Karpas-422 (cell line): ENCODE measurements around the gene TCF7L2. TPM values are rescaled to one million over a fixed set of nuclear protein-coding genes. Genes with fewer than 3 reads are reported as not detected.

Experiments used
- DNase-seq: peaks from one replicate; pipeline ENCODE4 v3.0.0-alpha.2; 2015
- H2AFZ ChIP-seq: fragments of 200-600 bp; sonication (generic); 2 replicates; pipeline ENCODE4 v1.6.1; 2014; ENCODE audit warnings: antibody characterized with exemption, low read length, mixed read lengths
- H3K27ac ChIP-seq: fragments of 200-600 bp; sonication (generic); 2 replicates; pipeline ENCODE4 v1.5.1; 2014; ENCODE audit warnings: mild to moderate bottlenecking, low read length, moderate library complexity
- H3K27me3 ChIP-seq: fragments of 200-600 bp; sonication (generic); 2 replicates; pipeline ENCODE4 v1.6.1; 2014; ENCODE audit warnings: low read length, mixed read lengths
- H3K36me3 ChIP-seq: fragments of 200-600 bp; sonication (generic); 2 replicates; pipeline ENCODE4 v1.6.1; 2014; ENCODE audit warnings: low read length, mixed read lengths; ENCODE audit not compliant: insufficient read depth
- H3K4me1 ChIP-seq: fragments of 200-600 bp; sonication (generic); 2 replicates; pipeline ENCODE4 v1.6.1; 2014; ENCODE audit warnings: mild to moderate bottlenecking, low read length, mixed read lengths
- H3K4me2 ChIP-seq: fragments of 200-600 bp; sonication (generic); 2 replicates; pipeline ENCODE4 v1.6.1; 2014; ENCODE audit warnings: low read length, low read depth, mild to moderate bottlenecking; ENCODE audit not compliant: poor library complexity, severe bottlenecking
- H3K4me3 ChIP-seq: fragments of 200-600 bp; sonication (generic); 2 replicates; pipeline ENCODE4 v1.5.1; 2014; ENCODE audit warnings: mild to moderate bottlenecking, antibody characterized with exemption, low read length, mixed read lengths
- H3K79me2 ChIP-seq: fragments of 200-600 bp; sonication (generic); 2 replicates; pipeline ENCODE4 v1.6.1; 2014; ENCODE audit warnings: mild to moderate bottlenecking, low read length, mixed read lengths
- H3K9ac ChIP-seq: fragments of 200-600 bp; sonication (generic); 2 replicates; pipeline ENCODE4 v1.6.0; 2014; ENCODE audit warnings: low read length
- H3K9me2 ChIP-seq: fragments of 200-600 bp; sonication (generic), shearing (Covaris generic); replicated peaks from 2 replicates; pipeline ENCODE4 v1.6.0; 2014; ENCODE audit warnings: mild to moderate bottlenecking, low read length, moderate library complexity; ENCODE audit not compliant: insufficient read depth
- H3K9me3 ChIP-seq: fragments of 300-700, 200-600 bp; sonication (generic); 2 replicates; pipeline ENCODE4 v1.6.1; 2014; ENCODE audit warnings: low read length, mixed read lengths
- H4K20me1 ChIP-seq: fragments of 200-600 bp; sonication (generic); 2 replicates; pipeline ENCODE4 v1.6.1; 2014; ENCODE audit warnings: mild to moderate bottlenecking, antibody characterized with exemption, low read length, low read depth; ENCODE audit not compliant: insufficient read depth
- total RNA-seq: library from RNA; depleted of rRNA; stranded (reverse); fragments of >200 nt; shearing (Covaris generic); gene quantifications from 2 replicates; pipeline ENCODE4 v1.2.3, GENCODE V29; 2014; ENCODE audit warnings: low replicate concordance

The TCF7L2 gene
- total RNA-seq, 1 experiment from 2014 or later, result not detected

GRCh38 chr10:112986544-112987190 lies 36.6 kb downstream of the TCF7L2 start:
- Histone ChIP-seq H3K27me3 (no peaks in the 10 kb centered on the region), H2AFZ (no peak overlapping the region), H3K4me3 (no peak overlapping the region), H3K9me2 (no peaks in the 10 kb centered on the region), H3K27ac (no peak overlapping the region), H3K4me1 (peaks cover 4% of the 10 kb centered on the region), H3K79me2 (no peaks in the 10 kb centered on the region), H3K9me3 (no peaks in the 10 kb centered on the region), H3K9ac (no peak overlapping the region), H3K4me2 (no peak overlapping the region), H3K36me3 (no peaks in the 10 kb centered on the region), H4K20me1 (no peaks in the 10 kb centered on the region)
- no peak for DNase-seq

- Histone ChIP-seq H3K4me3 (no peak overlapping the region), H3K4me2 (no peak overlapping the region), H4K20me1 (no peaks in the 10 kb centered on the region), H3K79me2 (no peaks in the 10 kb centered on the region), H3K4me1 (no peaks in the 10 kb centered on the region), H3K9ac (no peak overlapping the region), H3K36me3 (no peaks in the 10 kb centered on the region), H3K9me2 (no peaks in the 10 kb centered on the region), H3K27ac (no peak overlapping the region), H3K27me3 (no peaks in the 10 kb centered on the region), H3K9me3 (no peaks in the 10 kb centered on the region), H2AFZ (no peak overlapping the region)
- DNase-seq, result no peak
These were observed 38.9 kb downstream of the TCF7L2 start for GRCh38 chr10:112988839-112989406.

- no peak overlapping the region for H3K4me2 ChIP-seq
- no peak for DNase-seq
- H3K36me3 ChIP-seq, result no peaks in the 10 kb centered on the region
- H3K9ac ChIP-seq, result no peak overlapping the region
- no peaks in the 10 kb centered on the region for H3K9me3 ChIP-seq
- no peak overlapping the region for H3K4me3 ChIP-seq
- no peak overlapping the region for H2AFZ ChIP-seq
- no peaks in the 10 kb centered on the region for H3K79me2 ChIP-seq
- H3K27ac ChIP-seq, result no peak overlapping the region
- H3K27me3 ChIP-seq, result no peaks in the 10 kb centered on the region
- no peaks in the 10 kb centered on the region for H3K9me2 ChIP-seq
- H3K4me1 ChIP-seq, result no peaks in the 10 kb centered on the region
- H4K20me1 ChIP-seq, result no peaks in the 10 kb centered on the region
These were observed 39.8 kb downstream of the TCF7L2 start for GRCh38 chr10:112989826-112990225.

- no peaks in the 10 kb centered on the region for H4K20me1 ChIP-seq
- no peak for DNase-seq
These were observed 40.2 kb downstream of the TCF7L2 start for GRCh38 chr10:112990271-112990670.

GRCh38 chr10:112991888-112992491 lies 41.9 kb downstream of the TCF7L2 start:
- Histone ChIP-seq H4K20me1 (no peaks in the 10 kb centered on the region), H3K36me3 (no peaks in the 10 kb centered on the region), H3K4me3 (no peak overlapping the region), H3K9me3 (no peaks in the 10 kb centered on the region), H3K79me2 (no peaks in the 10 kb centered on the region), H3K9ac (no peak overlapping the region), H2AFZ (no peak overlapping the region), H3K27me3 (no peaks in the 10 kb centered on the region), H3K4me1 (no peaks in the 10 kb centered on the region), H3K9me2 (no peaks in the 10 kb centered on the region), H3K27ac (no peak overlapping the region), H3K4me2 (no peak overlapping the region)
- DNase-seq, result no peak

More at GRCh38 chr10:112990271-112990670, 40.2 kb downstream of the TCF7L2 start:
- Histone ChIP-seq H3K27ac (no peak overlapping the region), H3K79me2 (no peaks in the 10 kb centered on the region), H3K27me3 (no peaks in the 10 kb centered on the region), H3K4me1 (no peaks in the 10 kb centered on the region), H3K9ac (no peak overlapping the region), H2AFZ (no peak overlapping the region), H3K4me3 (no peak overlapping the region), H3K4me2 (no peak overlapping the region), H3K9me3 (no peaks in the 10 kb centered on the region), H3K9me2 (no peaks in the 10 kb centered on the region), H3K36me3 (no peaks in the 10 kb centered on the region)

- Histone ChIP-seq H3K4me2 (no peak overlapping the region), H3K27me3 (no peaks in the 10 kb centered on the region), H3K79me2 (no peaks in the 10 kb centered on the region), H3K9ac (no peak overlapping the region), H3K36me3 (no peaks in the 10 kb centered on the region), H3K4me3 (no peak overlapping the region), H3K4me1 (no peaks in the 10 kb centered on the region), H4K20me1 (no peaks in the 10 kb centered on the region), H3K9me2 (no peaks in the 10 kb centered on the region), H2AFZ (no peak overlapping the region), H3K9me3 (no peaks in the 10 kb centered on the region), H3K27ac (no peak overlapping the region)
- no peak for DNase-seq
These were observed 46.4 kb downstream of the TCF7L2 start for GRCh38 chr10:112996462-112996861.

- no peak for DNase-seq
- Histone ChIP-seq H4K20me1 (no peaks in the 10 kb centered on the region), H3K27me3 (no peaks in the 10 kb centered on the region), H3K27ac (no peak overlapping the region), H3K9me2 (no peaks in the 10 kb centered on the region), H2AFZ (no peak overlapping the region), H3K36me3 (no peaks in the 10 kb centered on the region), H3K4me1 (no peaks in the 10 kb centered on the region), H3K4me2 (no peak overlapping the region), H3K9me3 (no peaks in the 10 kb centered on the region), H3K9ac (no peak overlapping the region), H3K4me3 (no peak overlapping the region), H3K79me2 (no peaks in the 10 kb centered on the region)
These were observed 49.1 kb downstream of the TCF7L2 start for GRCh38 chr10:112999102-112999501.

- Histone ChIP-seq H3K4me1 (no peaks in the 10 kb centered on the region), H3K9ac (no peak overlapping the region), H2AFZ (no peak overlapping the region), H3K9me2 (no peaks in the 10 kb centered on the region), H4K20me1 (no peaks in the 10 kb centered on the region), H3K79me2 (no peaks in the 10 kb centered on the region), H3K4me3 (no peak overlapping the region), H3K27me3 (no peaks in the 10 kb centered on the region), H3K36me3 (no peaks in the 10 kb centered on the region), H3K4me2 (no peak overlapping the region), H3K9me3 (no peaks in the 10 kb centered on the region), H3K27ac (no peak overlapping the region)
- DNase-seq, result no peak
These were observed 50.4 kb downstream of the TCF7L2 start for GRCh38 chr10:113000442-113000841.
